NCI-H146 treated with DMSO at 0.1 percent for 48 hours (cell line): Measurements from ENCODE around the gene NFYB.
"Not testable (repeated sequence)": the region's sequence is repeated elsewhere in the genome, so short reads cannot be mapped to it uniquely, and the experiment has no call there.

Experiments
- DNase-seq: peaks from one replicate; lab custom pipeline; 2025; ENCODE audit not compliant: unreplicated experiment; lab: John Stamatoyannopoulos, UW

NFYB gene

GRCh38 chr12:104137902-104138796 is at the start of gene NFYB:
NFYB (minus strand) TSS chr12:104138210; CDS start chr12:104135453, 2,757 bp downstream.
- DNase-seq: peak; percentile 94

DNA sequence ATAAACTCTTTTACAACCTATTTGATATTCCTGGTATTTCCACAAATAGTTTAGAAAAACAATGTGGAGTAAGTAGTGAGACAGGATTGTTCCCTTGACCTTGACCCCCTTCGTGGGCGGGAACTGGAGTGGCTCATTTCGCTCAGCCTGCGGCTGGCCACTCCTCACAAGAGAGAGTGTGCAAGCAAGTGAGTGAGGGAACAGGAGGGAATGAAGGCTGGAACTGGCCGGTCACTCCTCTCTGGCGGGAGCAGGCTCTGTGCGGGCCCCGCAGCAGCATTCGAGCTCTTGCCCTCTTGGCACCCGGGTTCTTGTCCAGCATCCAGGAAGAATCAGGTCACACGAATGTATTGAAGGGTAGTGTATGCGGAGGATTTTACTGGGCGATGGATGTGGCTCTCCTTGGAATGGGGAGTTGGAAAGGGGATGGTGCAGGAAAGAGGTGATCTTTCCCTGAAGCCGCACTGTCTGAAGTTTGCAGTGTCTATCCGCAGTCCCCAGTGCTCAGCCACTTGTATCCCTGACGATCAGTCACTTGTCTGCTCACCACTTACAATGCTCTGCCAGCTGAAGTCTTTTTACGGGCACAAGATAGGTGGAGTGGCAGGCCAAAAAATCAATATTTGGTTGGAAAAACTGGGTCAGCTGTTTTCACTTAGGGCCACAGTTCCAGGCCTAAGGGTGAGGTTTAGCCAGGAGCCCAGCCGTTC is 49.6 kb upstream of the NFYB start:
- no peak for DNase-seq

- no peak for DNase-seq
Measured at GRCh38 chr12:104183443-104183842, 45.4 kb upstream of the NFYB start.

DNA sequence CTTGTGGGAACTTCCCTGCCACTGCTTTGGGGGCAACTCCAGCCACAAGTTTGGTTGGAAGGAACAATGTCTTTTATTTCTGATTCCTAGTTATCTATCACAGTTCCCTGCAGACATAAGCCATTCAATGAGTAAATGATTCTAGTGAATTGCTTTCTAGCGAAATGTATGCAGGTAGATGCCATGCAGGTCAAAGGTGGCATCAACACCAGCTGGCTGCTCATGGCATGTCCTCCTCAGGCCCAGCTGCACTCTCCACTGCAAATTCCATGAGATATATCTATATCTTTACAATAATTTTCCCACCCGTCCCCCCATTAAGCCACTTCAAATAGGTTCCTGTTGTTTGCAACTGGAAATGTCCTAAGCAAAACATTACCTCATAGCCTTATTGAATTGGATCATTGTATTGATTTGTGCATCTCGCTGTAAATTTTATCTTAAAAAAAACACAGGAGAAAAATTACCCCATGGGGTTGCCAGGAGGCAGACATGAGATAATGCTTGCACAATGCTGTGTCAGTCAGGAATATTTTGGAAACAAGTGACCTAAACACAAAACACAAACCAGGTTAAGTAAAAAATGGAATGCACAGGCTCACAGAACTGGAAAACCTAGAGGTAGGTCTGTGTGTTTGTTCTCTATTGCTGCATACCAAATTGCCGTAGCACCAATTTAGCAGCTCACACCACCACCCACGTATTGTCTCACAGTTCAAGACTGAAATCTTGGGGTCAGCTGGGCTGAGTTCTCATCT is 44.8 kb upstream of the NFYB start:
- no peak for DNase-seq

DNA sequence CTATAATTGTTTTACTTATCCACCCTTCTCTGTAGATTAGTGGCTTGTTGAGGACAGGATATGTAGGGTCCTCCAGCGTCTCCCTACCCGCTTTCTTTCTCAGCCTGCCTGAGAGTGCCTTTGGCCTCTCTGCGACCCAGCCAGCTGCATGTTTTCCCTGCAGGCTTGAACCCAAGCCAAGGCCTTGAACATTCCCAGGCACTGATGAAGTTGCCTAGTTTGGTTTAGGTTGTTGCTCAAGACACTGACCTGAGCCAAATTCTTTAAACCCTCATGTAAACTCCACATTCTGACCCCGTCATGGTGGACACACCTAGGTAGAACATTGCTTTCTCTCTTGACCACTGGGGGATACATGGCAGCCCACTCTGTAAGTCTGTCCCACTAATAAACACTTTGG is 44.1 kb upstream of the NFYB start:
- no peak for DNase-seq

DNA sequence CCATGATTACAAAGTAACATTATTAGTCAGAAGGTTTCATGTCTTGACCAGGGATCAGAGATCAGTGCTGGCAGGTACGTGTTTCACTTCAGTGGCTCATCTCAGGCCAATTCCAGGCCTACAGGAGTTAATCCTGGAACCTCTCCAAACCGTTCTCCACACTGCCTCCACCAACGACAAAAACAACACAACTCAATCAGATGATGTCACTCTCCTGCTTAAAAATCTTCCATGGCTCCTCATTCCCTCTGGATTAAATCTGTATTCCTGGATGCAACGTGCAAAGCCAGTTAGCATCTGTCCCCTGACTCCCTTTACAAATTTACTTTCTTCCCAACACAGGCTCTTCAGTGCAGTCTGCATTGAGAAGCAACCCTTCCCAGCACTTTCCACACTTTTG is 43.3 kb upstream of the NFYB start:
- no peak for DNase-seq

DNA sequence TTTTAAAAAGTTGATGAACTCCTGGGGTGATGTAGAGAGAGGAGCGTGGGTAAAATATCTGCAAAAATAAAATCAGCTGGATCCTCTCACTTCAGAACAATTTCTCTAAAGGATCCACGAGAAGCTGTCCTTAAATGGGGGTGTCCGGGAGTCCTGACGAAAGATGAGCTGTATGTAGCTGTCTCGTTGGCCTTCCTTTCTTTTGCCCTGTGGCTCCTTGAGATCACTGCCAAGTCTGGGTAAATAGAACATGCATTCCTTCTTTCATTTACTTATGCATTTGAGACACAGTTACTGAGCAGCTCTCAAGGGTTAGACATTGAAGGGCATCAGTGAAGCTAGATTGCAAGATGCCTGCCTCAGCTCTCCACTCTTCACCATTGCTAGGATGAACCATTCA is 42.4 kb upstream of the NFYB start:
- no peak for DNase-seq

DNA sequence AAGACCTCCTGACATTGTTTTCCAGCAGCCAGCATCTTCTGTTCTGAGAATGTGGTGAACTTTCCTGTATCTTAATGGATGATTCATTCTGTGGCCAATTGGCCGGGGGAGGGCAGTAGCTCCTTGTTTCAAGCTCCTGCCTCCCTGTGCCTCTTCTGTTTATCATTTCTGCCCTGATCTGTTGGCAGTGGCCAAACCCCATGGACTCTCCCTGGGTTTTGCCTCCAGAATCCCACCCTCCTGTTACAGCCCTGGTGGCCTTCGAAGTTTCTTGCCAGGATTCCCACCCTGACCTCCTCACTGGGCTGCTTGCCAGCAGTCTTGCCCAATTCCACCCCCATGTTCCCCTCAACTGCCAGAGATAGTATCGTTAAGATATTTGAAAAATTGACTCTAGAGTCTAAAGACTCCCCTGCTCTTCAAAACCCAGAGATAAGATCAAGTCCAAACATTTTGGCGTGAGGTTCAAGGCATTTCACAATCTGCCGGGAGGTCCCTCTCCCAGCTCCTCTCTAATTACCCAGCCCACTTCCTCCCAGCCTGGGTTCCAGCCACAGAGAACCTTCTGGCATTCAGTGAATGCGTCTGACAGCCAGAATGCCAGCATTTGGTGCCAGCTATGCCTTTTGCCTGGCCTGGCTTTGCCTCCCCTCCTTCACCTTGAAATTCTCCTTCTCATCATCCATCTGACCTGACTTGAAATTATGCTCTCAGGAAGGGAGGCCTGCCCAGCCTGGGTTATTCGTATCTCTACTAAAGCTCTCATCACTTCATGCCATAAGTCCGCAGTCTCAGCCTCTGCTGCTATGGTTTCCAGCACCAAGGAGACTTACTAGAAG is 39.9 kb upstream of the NFYB start:
- no peak for DNase-seq

DNA sequence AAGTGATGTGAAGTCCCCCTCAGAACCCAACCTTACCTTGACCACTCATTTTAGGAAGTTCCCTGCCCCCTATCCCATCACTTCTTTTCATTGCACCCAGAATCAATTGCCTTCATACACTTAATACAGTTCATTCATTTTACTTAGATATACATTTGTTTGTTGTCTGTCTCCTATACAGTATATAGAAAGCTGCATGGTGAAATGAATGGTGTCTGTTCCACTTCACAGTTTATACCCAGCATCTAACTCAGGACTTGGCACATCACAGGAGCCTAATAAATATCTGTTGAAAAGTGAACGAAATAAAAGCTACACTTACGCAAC is 39.3 kb upstream of the NFYB start:
- DNase-seq: no peak

- DNase-seq: no peak
Measured at GRCh38 chr12:104175726-104176247, 37.8 kb upstream of the NFYB start.

GRCh38 chr12:104173804-104174203 is 35.8 kb upstream of the NFYB start:
- DNase-seq: not testable (repeated sequence)

DNA sequence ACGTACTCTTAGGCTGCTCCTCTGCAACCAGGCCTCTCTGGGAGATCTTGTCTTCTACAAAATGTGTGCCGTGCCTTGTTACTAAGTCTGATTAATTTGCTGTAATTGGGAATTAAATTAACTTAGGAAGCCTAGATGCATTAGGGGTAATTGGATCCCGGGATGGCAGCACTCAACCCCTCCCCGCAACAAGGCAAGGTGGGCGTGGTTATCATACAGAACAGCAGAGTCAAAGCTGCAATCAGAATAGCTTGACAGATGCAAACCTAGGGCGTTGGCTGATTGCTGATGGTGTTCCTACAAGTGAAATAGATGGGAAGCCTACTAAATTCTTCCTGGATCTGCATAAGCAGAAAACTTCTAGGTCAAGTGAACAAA is 34.5 kb upstream of the NFYB start:
- no peak for DNase-seq

DNA sequence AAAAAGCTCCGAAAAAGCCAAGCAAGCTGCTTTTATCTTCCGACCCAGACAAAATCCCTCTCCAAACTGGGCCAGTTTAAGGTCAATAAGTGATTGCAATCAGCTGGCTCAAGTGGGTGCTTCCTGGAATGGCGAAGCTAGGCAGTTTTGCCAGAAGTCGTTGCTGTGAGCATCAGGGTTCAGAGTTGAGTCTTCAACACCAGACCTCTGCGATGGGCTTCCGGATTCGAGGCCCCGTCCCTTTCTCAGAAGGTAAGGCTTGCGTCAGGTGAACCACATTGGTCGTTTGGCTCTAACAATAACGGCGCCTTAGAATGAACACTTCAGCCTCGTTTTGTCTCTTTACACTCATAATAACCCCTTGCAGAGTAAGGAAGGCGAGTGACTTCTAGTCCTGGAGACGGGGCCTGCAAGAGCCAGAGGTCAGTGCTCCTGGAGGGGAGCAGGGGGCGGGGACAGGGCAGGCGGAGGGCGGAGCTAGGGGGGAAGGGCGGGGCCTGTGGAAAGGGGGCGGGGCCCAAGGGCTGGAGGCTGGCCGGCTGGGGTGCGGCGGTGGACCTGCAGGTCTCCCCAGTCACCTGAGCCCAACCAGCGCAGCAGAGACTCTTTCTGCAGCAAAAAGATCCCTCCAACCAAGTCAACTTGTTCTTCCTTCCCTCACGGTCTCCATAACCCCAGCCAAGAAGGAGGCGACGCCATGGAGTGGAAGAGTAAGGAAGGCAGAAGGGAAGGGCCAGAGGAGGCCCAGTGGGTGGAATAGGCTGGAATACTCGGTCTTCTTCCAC is 34.0 kb upstream of the NFYB start:
- no peak for DNase-seq

DNA sequence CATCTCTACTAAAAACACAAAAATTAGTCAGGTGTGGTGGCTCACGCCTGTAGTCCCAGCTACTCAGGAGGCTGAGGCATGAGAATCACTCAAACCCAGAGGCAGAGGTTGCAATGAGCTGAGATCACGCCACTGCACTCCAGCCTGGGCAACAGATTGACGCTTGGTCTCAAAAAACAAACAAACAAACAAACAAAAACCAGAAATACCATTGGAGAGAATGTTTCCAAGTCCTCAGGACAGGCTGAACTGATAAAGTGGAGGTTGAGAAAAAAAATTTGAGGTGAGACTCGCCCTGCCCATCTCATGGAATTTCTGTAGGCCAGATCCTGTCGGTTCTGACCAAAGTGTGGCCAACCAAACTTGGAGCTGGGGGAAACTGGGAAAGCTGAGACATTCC is 30.6 kb upstream of the NFYB start:
- DNase-seq: no peak

GRCh38 chr12:104167519-104168458 is 29.8 kb upstream of the NFYB start:
- DNase-seq: peak; percentile 26

GRCh38 chr12:104166465-104166864 is 28.5 kb upstream of the NFYB start:
- DNase-seq: peak; percentile 31

GRCh38 chr12:104165801-104166200 is 27.8 kb upstream of the NFYB start:
- DNase-seq: no peak

DNA sequence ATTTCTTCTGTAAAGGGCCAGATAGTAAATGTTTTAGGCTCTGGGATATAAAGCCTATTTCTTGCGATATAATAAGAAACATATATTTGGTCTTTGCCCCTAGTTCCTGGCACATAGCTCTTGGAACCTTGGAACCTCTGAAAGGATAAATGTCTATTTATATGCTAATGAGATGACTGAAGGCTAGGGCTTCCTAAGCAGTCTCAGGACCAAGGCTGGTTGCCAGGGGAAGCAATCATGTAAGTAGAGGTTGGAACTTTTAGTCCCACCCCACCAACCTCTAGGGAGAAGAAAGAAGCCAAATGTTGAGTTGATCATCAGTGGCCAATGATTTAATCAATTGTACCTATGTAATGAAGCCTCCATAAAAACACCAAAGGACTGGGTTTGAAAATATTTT is 26.6 kb upstream of the NFYB start:
- DNase-seq: no peak

- no peak for DNase-seq
Measured at GRCh38 chr12:104163631-104164030, 25.6 kb upstream of the NFYB start.
